Uterus (tissue), 4 donors: ENCODE data around the gene CCDC141. TPM values are rescaled to one million over a fixed set of nuclear protein-coding genes. Genes with fewer than 3 reads are reported as not detected.

Experiments
- DNase-seq, 2 donors: peaks; one replicate each; pipeline ENCODE4 v3.0.0-alpha.2; 2019 to 2020
- H3K27ac ChIP-seq, 2 donors: fragments of 200-600 bp; sonication (generic); 1 replicate in 1 of 2; 2 replicates in 1 of 2; pipeline ENCODE4 v1.5.1; 2016 to 2018
- H3K27me3 ChIP-seq, 2 donors: fragments of 200-600 bp; sonication (generic); one replicate each; pipeline ENCODE4 v1.5.1; 2018 to 2019; ENCODE audit warnings: control low read depth in 1 of 2
- H3K36me3 ChIP-seq, 2 donors: fragments of 200-600 bp; sonication (generic); one replicate each; pipeline ENCODE4 v1.5.1; 2019; ENCODE audit warnings: control low read depth in 1 of 2
- H3K4me1 ChIP-seq, 2 donors: fragments of 200-600 bp; sonication (generic); one replicate each; pipeline ENCODE4 v1.5.1; 2018 to 2019; ENCODE audit warnings: control low read depth in 1 of 2
- H3K4me3 ChIP-seq, 2 donors: fragments of 200-600 bp; sonication (generic); 1 replicate in 1 of 2; 2 replicates in 1 of 2; pipeline ENCODE4 v1.5.1; 2018 to 2019; ENCODE audit warnings: mild to moderate bottlenecking in 1 of 2
- H3K9me3 ChIP-seq, 2 donors: fragments of 200-600 bp; sonication (generic); one replicate each; pipeline ENCODE4 v1.5.1; 2019; ENCODE audit warnings: control low read depth in 1 of 2
- POLR2A ChIP-seq, 2 donors: fragments of 450-650 bp; IDR thresholded peaks; one replicate each; pipeline ENCODE4 v1.6.1; 2016; ENCODE audit warnings: antibody characterized with exemption in 2 of 2, mild to moderate bottlenecking in 1 of 2, moderate library complexity in 1 of 2
- intact Hi-C: fragments of 100-400 bp; cut with DNase I; formaldehyde crosslinking; loops from one replicate; pipeline ENCODE4 v1.15.1; 2023; ENCODE audit warnings: low total_unique reads
- total RNA-seq, 4 donors: library from RNA; depleted of rRNA in 3 of 4; stranded (reverse); fragments of >200 nt in 3 of 4; gene quantifications; one replicate each; pipeline versions ENCODE4 v1.1.0 to v1.2.4, GENCODE V29; 2014 to 2023
- TF ChIP-seq, protein P1 (sequence below), 4 experiments: fragments of 200-600 bp in 2 of 4; fragments of 450-650 bp in 2 of 4; sonication (generic) in 2 of 4; IDR thresholded peaks; one replicate each; pipeline ENCODE4 v1.5.1; 2016 to 2019; ENCODE audit warnings: antibody characterized with exemption in 4 of 4, mild to moderate bottlenecking in 2 of 4, moderate library complexity in 1 of 4
- donor health status: DM: yes; HTN: yes; CAD: no.

CCDC141 gene
- total RNA-seq, 4 donors from 2014 or later, result 0.29 to 10.2 (median 3.8) TPM

DNA sequence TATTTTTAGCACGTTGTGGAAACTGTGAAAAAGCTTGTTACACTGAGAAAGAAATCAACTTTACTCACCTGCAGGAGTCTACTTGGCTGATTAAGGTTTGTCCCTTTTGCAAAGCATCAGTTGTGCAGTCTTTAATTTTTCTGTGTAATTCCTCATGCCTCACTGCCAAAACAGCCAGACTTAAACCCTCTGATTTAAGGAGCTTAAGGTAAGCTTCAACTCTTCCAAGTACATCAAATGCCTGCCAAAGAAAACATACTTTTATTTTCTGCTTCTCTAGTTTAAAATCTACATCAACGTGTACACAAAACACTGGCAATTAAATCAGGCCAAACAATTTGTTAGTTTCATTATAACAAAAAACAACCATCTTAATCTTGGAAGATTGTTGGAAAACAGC lies 144.7 kb downstream of the CCDC141 start:
- no peak for DNase-seq
- intact Hi-C loops, result no loop called here
- TF ChIP-seq, protein P1, sequence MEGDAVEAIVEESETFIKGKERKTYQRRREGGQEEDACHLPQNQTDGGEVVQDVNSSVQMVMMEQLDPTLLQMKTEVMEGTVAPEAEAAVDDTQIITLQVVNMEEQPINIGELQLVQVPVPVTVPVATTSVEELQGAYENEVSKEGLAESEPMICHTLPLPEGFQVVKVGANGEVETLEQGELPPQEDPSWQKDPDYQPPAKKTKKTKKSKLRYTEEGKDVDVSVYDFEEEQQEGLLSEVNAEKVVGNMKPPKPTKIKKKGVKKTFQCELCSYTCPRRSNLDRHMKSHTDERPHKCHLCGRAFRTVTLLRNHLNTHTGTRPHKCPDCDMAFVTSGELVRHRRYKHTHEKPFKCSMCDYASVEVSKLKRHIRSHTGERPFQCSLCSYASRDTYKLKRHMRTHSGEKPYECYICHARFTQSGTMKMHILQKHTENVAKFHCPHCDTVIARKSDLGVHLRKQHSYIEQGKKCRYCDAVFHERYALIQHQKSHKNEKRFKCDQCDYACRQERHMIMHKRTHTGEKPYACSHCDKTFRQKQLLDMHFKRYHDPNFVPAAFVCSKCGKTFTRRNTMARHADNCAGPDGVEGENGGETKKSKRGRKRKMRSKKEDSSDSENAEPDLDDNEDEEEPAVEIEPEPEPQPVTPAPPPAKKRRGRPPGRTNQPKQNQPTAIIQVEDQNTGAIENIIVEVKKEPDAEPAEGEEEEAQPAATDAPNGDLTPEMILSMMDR (IDR thresholded peaks at IDR 0.05), result no peak
- no peak for TF ChIP-seq POLR2A (IDR thresholded peaks at IDR 0.05)
- H3K9me3 ChIP-seq, result no peaks in the 10 kb centered on the region
- H3K27ac ChIP-seq, result no peak overlapping the region
- no peaks in the 10 kb centered on the region for H3K36me3 ChIP-seq
- H3K27me3 ChIP-seq, result no peaks in the 10 kb centered on the region
- H3K4me3 ChIP-seq, result no peak overlapping the region
- H3K4me1 ChIP-seq, result no peaks in the 10 kb centered on the region

DNA sequence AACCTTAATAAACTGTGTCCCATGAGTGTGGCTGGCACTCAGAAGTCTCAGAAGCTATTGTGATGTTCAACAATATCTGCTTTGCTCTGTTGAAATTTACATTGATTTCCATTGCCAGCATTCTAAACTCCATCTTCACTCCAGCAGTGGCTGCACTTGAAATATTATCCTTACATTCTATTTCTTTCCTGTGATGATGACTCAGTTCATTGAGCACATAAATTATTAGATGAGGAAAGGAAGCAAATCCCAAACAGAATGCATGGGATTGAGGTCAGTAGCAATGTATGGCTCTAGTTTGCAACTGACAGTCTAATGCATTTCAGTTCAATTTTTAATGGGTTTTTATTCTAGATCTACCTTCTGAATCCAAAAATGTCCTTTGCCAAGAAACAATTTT lies 150.3 kb downstream of the CCDC141 start:
- Histone ChIP-seq H3K4me3 (no peak overlapping the region), H3K9me3 (no peaks in the 10 kb centered on the region), H3K27me3 (no peaks in the 10 kb centered on the region), H3K27ac (no peak overlapping the region), H3K36me3 (no peaks in the 10 kb centered on the region), H3K4me1 (no peaks in the 10 kb centered on the region)
- DNase-seq, result no peak
- intact Hi-C loops, result no loop called here
- TF ChIP-seq POLR2A (IDR thresholded peaks at IDR 0.05), result no peak
- TF ChIP-seq, protein P1 (IDR thresholded peaks at IDR 0.05), result no peak

DNA sequence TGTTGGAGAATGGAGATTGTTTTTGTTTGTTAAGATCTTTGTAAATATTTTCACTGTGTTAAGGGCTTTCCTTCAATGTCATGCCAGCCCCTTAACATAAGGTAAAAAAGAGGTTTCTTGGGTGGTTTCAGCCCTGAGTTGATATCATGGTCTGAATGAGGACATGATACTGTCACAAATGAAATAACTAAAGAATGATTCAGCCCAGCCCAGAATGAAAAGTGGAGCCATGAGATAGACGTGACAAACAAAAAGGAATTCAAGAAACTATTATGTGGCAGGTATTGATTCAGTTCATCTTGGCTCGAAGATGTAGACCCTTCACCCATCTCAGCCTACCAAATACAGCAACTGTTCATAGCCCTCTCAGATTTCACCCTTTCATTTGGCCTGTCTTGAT lies 154.1 kb downstream of the CCDC141 start:
- H3K4me1 ChIP-seq, result no peaks in the 10 kb centered on the region
- no peaks in the 10 kb centered on the region for H3K27me3 ChIP-seq
- intact Hi-C loops, result no loop called here
- no peak for DNase-seq
- TF ChIP-seq POLR2A (IDR thresholded peaks at IDR 0.05), result no peak
- TF ChIP-seq, protein P1 (IDR thresholded peaks at IDR 0.05), result no peak
- no peaks in the 10 kb centered on the region for H3K36me3 ChIP-seq
- no peak overlapping the region for H3K27ac ChIP-seq
- no peaks in the 10 kb centered on the region for H3K9me3 ChIP-seq
- no peak overlapping the region for H3K4me3 ChIP-seq

DNA sequence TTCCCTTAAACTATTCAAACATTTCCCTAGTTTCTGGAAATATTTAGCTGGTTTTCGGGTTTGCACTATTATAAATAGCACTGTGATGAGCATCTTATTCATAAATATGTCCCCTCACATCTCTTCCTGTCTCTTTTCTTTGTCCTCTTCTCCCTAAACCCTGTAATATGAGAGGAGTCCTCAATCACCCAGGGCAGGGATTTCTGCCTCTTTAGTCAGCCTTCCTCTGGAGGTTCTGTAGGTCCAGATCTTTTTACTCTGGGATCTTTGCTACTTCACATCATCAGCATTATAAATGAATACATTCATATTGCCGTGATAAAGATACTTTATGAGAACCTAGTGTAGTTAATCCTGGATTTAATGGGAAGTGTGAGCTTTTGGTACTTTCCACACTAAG lies 154.8 kb downstream of the CCDC141 start:
- H3K27me3 ChIP-seq, result no peaks in the 10 kb centered on the region
- no peak for DNase-seq
- intact Hi-C loops, result no loop called here

DNA sequence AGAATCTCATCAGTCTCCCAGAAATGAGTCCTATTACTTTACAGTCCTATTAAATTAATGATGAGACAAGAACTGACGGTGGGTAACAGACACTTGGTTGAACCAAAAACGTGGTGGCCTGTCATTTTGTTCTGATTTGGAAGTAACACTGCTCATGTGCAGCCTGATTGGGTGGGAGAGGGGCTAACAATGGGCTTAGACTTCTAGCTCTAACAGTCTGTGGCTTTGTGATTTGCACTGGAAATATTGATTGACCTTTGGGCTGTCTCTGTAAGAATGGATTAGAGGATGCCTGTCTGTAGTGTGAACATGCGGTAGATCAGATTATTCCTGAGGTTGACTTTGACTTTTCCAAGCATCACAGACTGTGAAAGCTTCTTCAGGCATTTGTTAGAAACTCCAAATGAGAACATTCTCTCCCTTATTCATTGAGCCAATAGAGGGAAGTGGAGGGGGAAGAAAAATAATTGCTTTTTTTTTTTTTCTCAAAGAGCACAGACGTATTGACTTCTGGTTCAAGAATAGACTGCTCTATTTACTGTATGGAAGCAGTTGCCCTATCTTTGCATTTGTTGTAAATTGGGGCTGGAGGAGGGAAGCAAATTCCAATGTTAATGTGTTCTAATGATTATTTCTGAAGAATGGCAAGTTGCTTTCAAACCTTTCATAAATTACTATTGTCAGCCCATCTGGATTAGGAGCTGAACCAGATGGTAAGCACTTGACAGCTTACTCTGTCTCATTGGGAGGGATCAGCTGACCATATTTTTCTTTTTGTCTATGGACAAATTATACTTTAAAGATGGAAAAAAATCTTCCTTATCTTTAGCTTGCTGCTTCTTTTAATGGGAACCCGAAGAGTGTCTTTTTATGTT lies 156.9 kb downstream of the CCDC141 start:
- intact Hi-C loops, result no loop called here

More for the DNA sequence above, 154.8 kb downstream of the CCDC141 start:
- Histone ChIP-seq H3K27ac (no peak overlapping the region), H3K4me1 (no peaks in the 10 kb centered on the region), H3K36me3 (no peaks in the 10 kb centered on the region), H3K4me3 (no peak overlapping the region), H3K9me3 (no peaks in the 10 kb centered on the region)
- TF ChIP-seq, protein P1 (IDR thresholded peaks at IDR 0.05), result no peak
- no peak for TF ChIP-seq POLR2A (IDR thresholded peaks at IDR 0.05)

More for the DNA sequence above, 156.9 kb downstream of the CCDC141 start:
- DNase-seq, result no peak
- no peaks in the 10 kb centered on the region for H3K36me3 ChIP-seq
- H3K4me1 ChIP-seq, result no peaks in the 10 kb centered on the region
- H3K27me3 ChIP-seq, result no peaks in the 10 kb centered on the region
- TF ChIP-seq, protein P1 (IDR thresholded peaks at IDR 0.05), result no peak
- no peak for TF ChIP-seq POLR2A (IDR thresholded peaks at IDR 0.05)
- no peaks in the 10 kb centered on the region for H3K9me3 ChIP-seq
- no peak overlapping the region for H3K27ac ChIP-seq
- no peak overlapping the region for H3K4me3 ChIP-seq
